ENCODE data around the gene HIF1A. TPM values are rescaled to one million over a fixed set of nuclear protein-coding genes. Genes with fewer than 3 reads are reported as not detected.
A peak's percentile ranks its signal among the peaks of the same experiment; 100 is the strongest.

The HIF1A gene
- 100 to 1,000 TPM in 2 of 4 donors, 10 to 100 TPM in 2; 50.0 to 137 (median 83.0) TPM for total RNA-seq

- Histone ChIP-seq H3K4me1 (no peaks in the 10 kb centered on the region), H3K36me3 (no peaks in the 10 kb centered on the region), H3K27me3 (no peaks in the 10 kb centered on the region), H3K9me3 (no peaks in the 10 kb centered on the region), H3K4me3 (peak within 1 kb of the TSS; percentile 78 to 97), H3K27ac (peak within 1 kb of the TSS; percentile 92 to 96)
- peak; percentile 94 to 95 for DNase-seq
- TF ChIP-seq CTCF (IDR thresholded peaks at IDR 0.05) (peak in 2 of 4 experiments; percentile 7 to 15), POLR2A (IDR thresholded peaks at IDR 0.05) (peak; percentile 83 to 93)
- intact Hi-C loops (cut with DNase I; ENCODE audit: low total_unique reads) = no loop called here
Measured at GRCh38 chr14:61694830-61695694, at the start of gene HIF1A. TSS of gene HIF1A (plus strand) at chr14:61695513. CDS start at chr14:61695805, 292 bp downstream.

GRCh38 chr14:61646366-61647116, 48.8 kb upstream of the HIF1A start:
- Histone ChIP-seq H3K4me1 (no peaks in the 10 kb centered on the region), H3K4me3 (no peak overlapping the region), H3K27me3 (no peaks in the 10 kb centered on the region), H3K36me3 (no peaks in the 10 kb centered on the region), H3K9me3 (no peaks in the 10 kb centered on the region), H3K27ac (no peak overlapping the region)
- no peak for TF ChIP-seq POLR2A (IDR thresholded peaks at IDR 0.05)
- no peak for TF ChIP-seq CTCF (IDR thresholded peaks at IDR 0.05)
- intact Hi-C loops (cut with DNase I; ENCODE audit: low total_unique reads) = no loop called here
- no peak for DNase-seq

GRCh38 chr14:61647704-61648103, 47.6 kb upstream of the HIF1A start:
- no peak overlapping the region for H3K27ac ChIP-seq
- peaks cover 0 to under 1% of the 10 kb centered on the region in 2 donors for H3K4me1 ChIP-seq
- DNase-seq = no peak
- H3K9me3 ChIP-seq = no peaks in the 10 kb centered on the region
- H3K27me3 ChIP-seq = no peaks in the 10 kb centered on the region
- H3K36me3 ChIP-seq = no peaks in the 10 kb centered on the region
- intact Hi-C loops (cut with DNase I; ENCODE audit: low total_unique reads) = no loop called here
- TF ChIP-seq CTCF (IDR thresholded peaks at IDR 0.05) (no peak), POLR2A (IDR thresholded peaks at IDR 0.05) (no peak)
- H3K4me3 ChIP-seq = no peak overlapping the region

- Histone ChIP-seq H3K4me3 (no peak overlapping the region), H3K9me3 (no peaks in the 10 kb centered on the region), H3K36me3 (no peaks in the 10 kb centered on the region), H3K4me1 (peaks cover 0 to 5% of the 10 kb centered on the region in 2 donors), H3K27ac (no peak overlapping the region), H3K27me3 (no peaks in the 10 kb centered on the region)
- intact Hi-C loops (cut with DNase I; ENCODE audit: low total_unique reads) = no loop called here
- no peak for DNase-seq
- TF ChIP-seq CTCF (IDR thresholded peaks at IDR 0.05) = no peak
- no peak for TF ChIP-seq POLR2A (IDR thresholded peaks at IDR 0.05)
Measured at GRCh38 chr14:61648377-61648776, 46.9 kb upstream of the HIF1A start.

- Histone ChIP-seq H3K9me3 (no peaks in the 10 kb centered on the region), H3K4me1 (peaks cover 0 to 5% of the 10 kb centered on the region in 2 donors), H3K36me3 (no peaks in the 10 kb centered on the region), H3K27ac (no peak overlapping the region), H3K27me3 (no peaks in the 10 kb centered on the region), H3K4me3 (no peak overlapping the region)
- no peak for DNase-seq
- intact Hi-C loops (cut with DNase I; ENCODE audit: low total_unique reads) = no loop called here
- TF ChIP-seq CTCF (IDR thresholded peaks at IDR 0.05) = no peak
- no peak for TF ChIP-seq POLR2A (IDR thresholded peaks at IDR 0.05)
Measured at GRCh38 chr14:61649283-61649682, 46.0 kb upstream of the HIF1A start.

All from uterus (tissue), 4 donors.